GM21786 (cell line): ENCODE results near the gene DOK3.

Experiments
- ATAC-seq: cut with Tn5 transposase; IDR thresholded peaks from one replicate; pipeline ENCODE4 v1.9.1; 2021; ENCODE audit not compliant: unreplicated experiment

Gene DOK3

DNA sequence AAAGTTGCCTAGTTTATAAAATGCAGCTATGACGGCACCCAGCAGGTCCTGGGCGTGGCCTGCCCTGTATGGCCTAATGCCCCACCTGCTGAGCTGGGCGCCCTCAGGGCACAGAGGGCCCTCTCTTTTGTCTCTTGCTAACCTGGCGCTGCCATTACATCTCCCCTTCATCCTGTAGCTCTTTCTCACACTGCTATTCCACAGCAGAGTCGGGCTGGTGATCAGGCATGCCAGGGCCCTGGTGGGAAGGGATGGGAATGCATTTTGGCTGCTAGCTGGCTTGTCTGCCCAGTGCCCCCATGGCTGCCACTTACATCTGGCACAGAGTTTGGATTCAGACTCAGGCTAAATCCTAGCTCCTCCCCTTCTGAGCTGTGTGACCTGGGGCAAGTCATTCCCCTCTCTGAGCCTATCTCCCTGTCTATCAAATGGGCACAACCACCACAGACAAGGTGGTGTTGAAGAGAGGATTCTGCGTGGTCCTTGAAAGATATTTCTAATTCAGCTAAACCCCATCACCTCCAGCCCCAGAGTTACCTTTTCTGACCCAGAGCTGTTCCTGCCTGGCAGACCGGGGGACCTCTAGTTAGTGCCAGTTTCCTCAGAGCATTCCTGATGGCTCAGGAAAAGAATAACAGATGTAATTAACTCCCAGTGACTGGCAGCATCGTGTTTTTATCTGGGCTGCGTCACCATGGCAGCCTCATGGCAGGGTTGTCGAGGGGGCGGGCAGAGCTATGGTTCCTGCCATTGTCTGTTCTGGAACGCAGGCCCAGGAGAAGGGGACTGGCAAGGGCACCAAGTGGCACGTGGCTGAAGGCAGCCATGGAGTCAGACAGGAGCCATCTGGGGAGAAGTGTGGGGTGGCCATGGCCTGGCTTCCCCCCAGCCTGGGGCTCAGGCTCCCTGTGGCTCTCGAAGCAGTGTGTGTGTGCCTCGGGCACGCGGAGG is 56.7 kb downstream of the DOK3 start:
- ATAC-seq: no peak
